Measurements from ENCODE around the gene MICAL2. TPM values are rescaled to one million over a fixed set of nuclear protein-coding genes. Genes with fewer than 3 reads are reported as not detected.

Gene MICAL2
- total RNA-seq, 6 experiments from 2014 or later, result 17.0 to 50.7 (median 35.9) TPM

DNA sequence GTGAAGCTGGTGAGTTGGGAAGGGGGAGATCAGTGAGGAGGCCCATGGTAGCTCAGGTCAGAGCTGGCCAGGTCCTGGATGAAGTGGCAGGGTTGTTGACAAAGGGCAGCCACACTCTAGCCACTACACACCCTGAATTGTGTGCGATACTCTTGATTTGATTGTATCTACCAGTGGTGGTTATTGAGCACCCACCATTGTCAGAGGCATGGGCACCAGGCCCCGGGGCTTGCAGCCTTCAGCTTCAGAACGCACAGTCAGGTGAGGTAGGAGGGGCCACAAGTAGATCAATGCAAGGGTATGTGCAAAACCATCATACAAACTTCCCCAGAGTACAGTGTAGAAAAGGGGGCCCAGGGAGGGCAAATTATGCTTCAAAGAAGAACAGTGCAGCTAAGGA lies 38.1 kb downstream of the MICAL2 start:
- H3K27ac ChIP-seq, result no peak overlapping the region
- no peaks in the 10 kb centered on the region for H3K27me3 ChIP-seq
- TF ChIP-seq, protein P1, sequence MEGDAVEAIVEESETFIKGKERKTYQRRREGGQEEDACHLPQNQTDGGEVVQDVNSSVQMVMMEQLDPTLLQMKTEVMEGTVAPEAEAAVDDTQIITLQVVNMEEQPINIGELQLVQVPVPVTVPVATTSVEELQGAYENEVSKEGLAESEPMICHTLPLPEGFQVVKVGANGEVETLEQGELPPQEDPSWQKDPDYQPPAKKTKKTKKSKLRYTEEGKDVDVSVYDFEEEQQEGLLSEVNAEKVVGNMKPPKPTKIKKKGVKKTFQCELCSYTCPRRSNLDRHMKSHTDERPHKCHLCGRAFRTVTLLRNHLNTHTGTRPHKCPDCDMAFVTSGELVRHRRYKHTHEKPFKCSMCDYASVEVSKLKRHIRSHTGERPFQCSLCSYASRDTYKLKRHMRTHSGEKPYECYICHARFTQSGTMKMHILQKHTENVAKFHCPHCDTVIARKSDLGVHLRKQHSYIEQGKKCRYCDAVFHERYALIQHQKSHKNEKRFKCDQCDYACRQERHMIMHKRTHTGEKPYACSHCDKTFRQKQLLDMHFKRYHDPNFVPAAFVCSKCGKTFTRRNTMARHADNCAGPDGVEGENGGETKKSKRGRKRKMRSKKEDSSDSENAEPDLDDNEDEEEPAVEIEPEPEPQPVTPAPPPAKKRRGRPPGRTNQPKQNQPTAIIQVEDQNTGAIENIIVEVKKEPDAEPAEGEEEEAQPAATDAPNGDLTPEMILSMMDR (IDR thresholded peaks at IDR 0.05), result no peak
- no peak for TF ChIP-seq POLR2A (IDR thresholded peaks at IDR 0.05)
- ATAC-seq, result no peak
- WGBS (ENCODE audit: insufficient coverage, low coverage, low lambda C conversion rate, missing lambda C conversion rate), result 100% methylated on average over 3 of the region's 3 CpGs
- DNase-seq, result no peak
- intact Hi-C loops (cut with DNase I), result no loop called here
- H3K4me1 ChIP-seq, result peaks cover 0 to 3% (median 0%) of the 10 kb centered on the region in 4 donors
- no peaks in the 10 kb centered on the region for H3K36me3 ChIP-seq
- no peak overlapping the region for H3K4me3 ChIP-seq
- H3K9me3 ChIP-seq, result no peaks in the 10 kb centered on the region

DNA sequence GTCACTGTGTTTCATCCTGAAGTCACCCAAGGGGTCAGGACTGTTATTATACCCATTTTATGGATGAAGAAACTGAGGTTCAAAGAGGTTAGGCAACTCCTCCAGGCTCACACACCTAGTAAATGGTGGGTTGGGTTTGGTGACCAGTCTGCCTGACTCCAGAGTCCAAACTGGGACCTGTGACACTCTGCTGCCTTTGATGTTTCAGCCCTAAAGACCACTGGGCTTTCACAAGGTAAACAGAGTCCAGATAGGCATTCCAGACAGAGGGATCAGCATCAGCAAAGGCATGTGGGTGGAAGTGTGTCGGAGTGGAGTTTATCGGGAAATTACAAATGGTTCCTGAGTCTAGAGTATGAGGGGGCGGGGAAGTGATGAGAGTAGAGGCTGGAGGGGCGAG lies 38.5 kb downstream of the MICAL2 start:
- no peak overlapping the region for H3K27ac ChIP-seq
- no peak for DNase-seq
- H3K9me3 ChIP-seq, result no peaks in the 10 kb centered on the region
- H3K27me3 ChIP-seq, result no peaks in the 10 kb centered on the region
- peaks cover 0 to under 1% (median 0%) of the 10 kb centered on the region in 4 donors for H3K4me1 ChIP-seq
- 89% methylated on average over 4 of the region's 4 CpGs for WGBS (ENCODE audit: insufficient coverage, low coverage, low lambda C conversion rate, missing lambda C conversion rate)
- no peaks in the 10 kb centered on the region for H3K36me3 ChIP-seq
- H3K4me3 ChIP-seq, result no peak overlapping the region
- TF ChIP-seq POLR2A (IDR thresholded peaks at IDR 0.05), result no peak
- TF ChIP-seq, protein P1 (IDR thresholded peaks at IDR 0.05), result no peak
- no peak for ATAC-seq
- intact Hi-C loops (cut with DNase I), result no loop called here

DNA sequence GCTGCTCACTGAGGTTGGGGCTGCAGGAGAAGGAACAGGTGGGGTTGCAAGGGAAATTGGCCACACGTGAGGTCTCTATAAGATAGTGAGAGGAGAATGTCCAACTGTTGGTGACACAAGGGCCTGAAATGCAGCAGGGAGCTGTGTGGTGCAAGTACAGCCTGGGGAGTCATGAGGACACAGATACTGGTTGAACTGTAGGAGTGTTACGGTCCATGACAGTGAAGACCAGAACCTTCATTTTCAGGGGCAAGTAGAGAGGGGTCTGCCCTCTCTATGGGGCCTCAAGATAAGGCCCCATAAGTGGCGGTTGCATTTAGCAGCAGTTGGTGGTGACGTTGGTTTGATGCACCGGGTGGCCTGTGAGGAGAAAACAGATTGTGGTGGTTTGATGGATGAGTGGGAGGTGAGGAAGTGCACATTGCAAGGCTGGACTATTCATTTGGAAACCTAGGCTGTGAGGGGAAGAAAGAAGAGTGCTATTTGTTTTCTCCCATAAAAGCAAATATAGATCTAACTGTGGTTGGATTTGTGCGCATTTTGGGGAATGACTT lies 39.4 kb downstream of the MICAL2 start:
- ATAC-seq, result no peak
- H3K36me3 ChIP-seq, result no peaks in the 10 kb centered on the region
- no peak overlapping the region for H3K4me3 ChIP-seq
- 73% methylated on average over 6 of the region's 6 CpGs for WGBS (ENCODE audit: insufficient coverage, low coverage, low lambda C conversion rate, missing lambda C conversion rate)
- TF ChIP-seq, protein P1 (IDR thresholded peaks at IDR 0.05), result no peak
- no peak for TF ChIP-seq POLR2A (IDR thresholded peaks at IDR 0.05)
- H3K27ac ChIP-seq, result no peak overlapping the region
- H3K4me1 ChIP-seq, result no peaks in the 10 kb centered on the region
- no peaks in the 10 kb centered on the region for H3K27me3 ChIP-seq
- DNase-seq, result no peak
- intact Hi-C loops (cut with DNase I), result no loop called here
- no peaks in the 10 kb centered on the region for H3K9me3 ChIP-seq

DNA sequence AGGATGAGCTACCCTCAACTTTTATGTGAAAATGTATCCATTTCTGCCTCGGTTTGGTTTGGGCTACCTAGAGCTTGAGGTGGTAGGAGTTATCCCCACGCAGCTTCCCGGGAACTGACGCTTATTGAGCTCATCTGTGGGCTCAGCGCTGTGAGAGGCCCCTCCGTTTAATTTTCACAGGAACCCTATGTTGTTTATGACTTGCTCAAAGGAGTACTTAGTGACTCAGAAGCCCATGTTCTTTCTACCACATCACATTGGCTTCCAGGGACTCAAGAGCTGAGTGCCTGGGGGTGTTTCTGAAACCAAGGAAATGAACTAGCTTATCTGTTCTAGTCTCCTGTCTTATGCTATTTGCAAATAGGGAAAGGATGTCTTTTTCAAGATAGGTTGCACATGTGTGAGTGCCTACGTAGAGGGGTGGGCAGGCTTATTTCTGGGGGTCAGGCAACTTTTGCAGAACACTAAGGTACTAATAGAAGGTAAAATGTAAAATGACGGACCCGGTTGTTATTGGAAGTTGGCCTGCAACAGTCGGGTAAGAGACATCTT lies 40.5 kb downstream of the MICAL2 start:
- ATAC-seq (no peak), DNase-seq (no peak)
- no peaks in the 10 kb centered on the region for H3K9me3 ChIP-seq
- no peak overlapping the region for H3K27ac ChIP-seq
- intact Hi-C loops (cut with DNase I), result no loop called here
- H3K27me3 ChIP-seq, result no peaks in the 10 kb centered on the region
- 81% methylated on average over 9 of the region's 10 CpGs for WGBS (ENCODE audit: insufficient coverage, low coverage, low lambda C conversion rate, missing lambda C conversion rate)
- H3K4me1 ChIP-seq, result no peaks in the 10 kb centered on the region
- H3K4me3 ChIP-seq, result no peak overlapping the region
- TF ChIP-seq POLR2A (IDR thresholded peaks at IDR 0.05), result no peak
- TF ChIP-seq, protein P1 (IDR thresholded peaks at IDR 0.05), result no peak
- no peaks in the 10 kb centered on the region for H3K36me3 ChIP-seq
